Fibroblast of villous mesenchyme (primary cell): Measurements from ENCODE around the gene CABLES1. TPM values are rescaled to one million over a fixed set of nuclear protein-coding genes. Genes with fewer than 3 reads are reported as not detected.

ENCODE experiments used
- DNase-seq: peaks from one replicate; pipeline ENCODE4 v3.0.0-alpha.2; 2010; ENCODE audit warnings: low read depth
- H3K4me3 ChIP-seq: 2 replicates; pipeline ENCODE4 v1.5.1; 2011; ENCODE audit warnings: low read depth, mild to moderate bottlenecking, low read length
- total RNA-seq: library from RNA; depleted of rRNA; stranded (reverse); fragments of >200 nt; gene quantifications from 2 replicates; pipeline ENCODE4 v1.2.3, GENCODE V29; 2012
- TF ChIP-seq, protein P1 (sequence below): IDR thresholded peaks from 2 replicates; pipeline ENCODE4 v1.5.1; 2012; ENCODE audit warnings: low read depth, mild to moderate bottlenecking, low read length; ENCODE audit not compliant: insufficient read depth

CABLES1 gene
- total RNA-seq, 1 donor, result 0.43 TPM

DNA sequence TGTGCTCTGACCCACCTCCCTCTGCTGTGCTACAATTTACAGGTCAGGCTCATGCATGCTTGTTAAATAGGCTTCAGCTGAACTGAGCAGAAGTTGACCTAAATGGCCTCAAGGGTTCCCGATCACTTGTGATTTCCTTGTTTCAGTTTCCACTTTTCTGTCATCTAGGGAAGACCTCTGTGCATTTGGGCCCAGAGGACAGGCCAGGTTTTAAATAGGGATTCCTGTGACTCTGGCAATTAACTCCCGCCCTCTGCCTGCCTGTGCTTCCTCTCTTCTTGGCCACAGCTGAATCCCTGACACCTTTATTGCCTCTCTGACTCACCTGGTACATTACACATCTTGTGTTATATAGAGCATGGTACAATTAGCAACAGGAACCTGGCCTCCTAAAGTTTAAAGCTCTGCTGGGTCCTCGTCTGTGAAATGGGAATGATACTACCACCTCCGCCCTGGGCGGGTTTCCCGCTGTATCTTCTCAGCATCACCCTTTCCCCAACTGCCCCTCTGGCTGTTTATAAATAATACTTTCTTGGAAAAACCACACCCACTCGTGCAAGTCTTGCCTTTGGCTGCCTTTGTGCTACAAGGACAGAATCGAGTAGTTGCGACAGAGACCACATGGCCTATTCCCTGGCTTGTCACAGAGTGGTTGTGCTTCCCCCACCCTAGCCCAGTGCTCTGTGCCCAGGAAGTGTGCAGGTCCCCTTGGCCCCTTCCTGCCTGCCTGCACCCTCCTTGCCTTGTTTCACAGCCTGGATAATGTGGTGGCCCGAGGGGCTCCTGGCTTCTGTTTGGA, 7.9 kb downstream of the CABLES1 start:
- TF ChIP-seq, protein P1, sequence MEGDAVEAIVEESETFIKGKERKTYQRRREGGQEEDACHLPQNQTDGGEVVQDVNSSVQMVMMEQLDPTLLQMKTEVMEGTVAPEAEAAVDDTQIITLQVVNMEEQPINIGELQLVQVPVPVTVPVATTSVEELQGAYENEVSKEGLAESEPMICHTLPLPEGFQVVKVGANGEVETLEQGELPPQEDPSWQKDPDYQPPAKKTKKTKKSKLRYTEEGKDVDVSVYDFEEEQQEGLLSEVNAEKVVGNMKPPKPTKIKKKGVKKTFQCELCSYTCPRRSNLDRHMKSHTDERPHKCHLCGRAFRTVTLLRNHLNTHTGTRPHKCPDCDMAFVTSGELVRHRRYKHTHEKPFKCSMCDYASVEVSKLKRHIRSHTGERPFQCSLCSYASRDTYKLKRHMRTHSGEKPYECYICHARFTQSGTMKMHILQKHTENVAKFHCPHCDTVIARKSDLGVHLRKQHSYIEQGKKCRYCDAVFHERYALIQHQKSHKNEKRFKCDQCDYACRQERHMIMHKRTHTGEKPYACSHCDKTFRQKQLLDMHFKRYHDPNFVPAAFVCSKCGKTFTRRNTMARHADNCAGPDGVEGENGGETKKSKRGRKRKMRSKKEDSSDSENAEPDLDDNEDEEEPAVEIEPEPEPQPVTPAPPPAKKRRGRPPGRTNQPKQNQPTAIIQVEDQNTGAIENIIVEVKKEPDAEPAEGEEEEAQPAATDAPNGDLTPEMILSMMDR, result no peak
- peak; percentile 44 for DNase-seq

DNA sequence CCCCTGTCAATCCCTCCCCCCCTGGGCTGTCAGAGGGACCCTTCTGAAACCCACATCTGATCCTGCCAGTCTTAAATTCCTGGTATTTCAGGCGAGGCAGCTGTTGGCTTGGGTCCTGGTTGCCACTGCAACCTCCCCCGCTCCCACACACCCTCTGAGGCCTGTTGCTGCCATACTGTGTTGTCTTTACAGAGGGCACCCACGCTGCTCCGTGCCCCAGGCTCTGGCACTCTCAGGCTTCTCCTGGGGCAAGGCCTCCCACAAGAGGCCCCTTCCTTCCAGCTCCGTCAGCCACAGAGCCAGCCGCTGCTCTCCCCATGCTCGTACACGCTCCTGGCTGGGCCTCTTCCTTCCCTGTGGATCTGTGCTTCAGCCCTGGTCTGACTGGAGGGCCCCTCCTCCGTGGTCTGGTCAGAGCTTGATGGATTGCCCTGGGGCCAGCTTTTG, 8.6 kb downstream of the CABLES1 start:
- TF ChIP-seq, protein P1, result no peak
- no peak overlapping the region for H3K4me3 ChIP-seq
- DNase-seq, result no peak

More for the DNA sequence above, 7.9 kb downstream of the CABLES1 start:
- H3K4me3 ChIP-seq, result no peak overlapping the region

DNA sequence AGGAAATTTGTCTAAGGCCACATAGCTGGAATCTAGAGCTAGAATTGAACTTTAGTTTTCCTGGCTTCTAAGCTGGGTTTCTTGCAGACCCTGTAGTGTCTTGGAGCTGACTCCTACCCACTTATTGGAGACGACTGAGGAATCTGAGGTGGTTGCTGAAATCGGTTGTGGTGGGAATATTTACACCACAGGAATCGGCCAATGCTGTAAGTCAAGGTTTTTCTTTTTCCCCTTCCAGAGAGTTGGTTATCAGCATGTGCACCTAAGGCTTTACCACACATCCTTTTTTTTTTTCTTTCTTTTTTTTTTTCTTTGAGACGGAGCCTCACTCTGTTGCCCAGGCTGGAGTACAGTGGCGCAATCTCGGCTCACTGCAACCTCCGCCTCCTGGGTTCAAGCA, 9.4 kb downstream of the CABLES1 start:
- TF ChIP-seq, protein P1, result no peak
- H3K4me3 ChIP-seq, result no peak overlapping the region
- DNase-seq, result no peak

DNA sequence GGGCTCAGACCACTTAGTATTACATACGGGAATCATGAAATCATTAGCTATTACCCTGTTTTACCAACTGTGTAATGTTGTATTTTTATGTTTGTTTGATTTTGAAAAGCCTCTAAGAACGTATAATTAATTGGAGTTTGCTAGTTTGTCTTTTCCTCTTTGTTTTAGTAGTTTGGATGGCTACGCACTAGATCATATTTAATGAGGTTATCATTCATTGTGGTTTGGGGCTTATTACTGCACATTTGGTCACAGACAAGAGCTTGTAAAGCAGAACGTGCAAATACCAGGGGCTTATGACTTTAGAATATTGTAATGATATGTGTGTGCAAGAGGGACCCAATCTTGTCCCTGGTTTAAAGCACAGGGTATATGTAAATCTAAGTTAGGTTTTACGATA, 10.3 kb downstream of the CABLES1 start:
- H3K4me3 ChIP-seq, result no peak overlapping the region
- TF ChIP-seq, protein P1, result no peak
- DNase-seq, result no peak

DNA sequence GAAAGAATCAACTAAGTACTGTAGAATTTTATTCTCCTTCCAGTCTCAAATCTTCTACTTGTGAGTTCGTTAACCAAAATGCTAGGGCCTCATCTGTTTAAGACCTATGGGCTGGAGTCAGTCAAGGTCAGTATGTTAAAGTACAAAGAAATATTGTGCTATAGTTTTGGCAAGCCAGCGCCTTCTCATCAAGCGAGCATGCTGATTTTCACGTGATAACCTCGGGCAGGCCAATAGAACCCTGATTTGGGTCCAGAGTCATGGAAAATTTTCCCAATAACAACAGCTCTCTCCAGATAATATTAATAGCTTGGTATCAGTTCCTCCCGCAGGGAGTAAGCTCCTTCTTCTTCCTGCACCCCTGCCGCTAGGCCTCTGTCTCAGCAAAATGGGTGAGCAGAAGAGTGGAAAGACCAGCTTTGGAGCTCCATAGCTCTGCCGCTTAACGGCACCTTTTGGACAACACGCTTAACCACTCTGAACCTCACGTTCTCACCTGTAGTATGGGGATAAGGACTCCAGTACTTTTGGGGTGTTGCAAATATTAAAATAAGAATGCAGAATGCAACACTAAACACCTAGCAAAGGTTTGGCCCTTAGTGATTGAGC, 11.7 kb downstream of the CABLES1 start:
- TF ChIP-seq, protein P1, result no peak
- no peak for DNase-seq
- H3K4me3 ChIP-seq, result no peak overlapping the region

DNA sequence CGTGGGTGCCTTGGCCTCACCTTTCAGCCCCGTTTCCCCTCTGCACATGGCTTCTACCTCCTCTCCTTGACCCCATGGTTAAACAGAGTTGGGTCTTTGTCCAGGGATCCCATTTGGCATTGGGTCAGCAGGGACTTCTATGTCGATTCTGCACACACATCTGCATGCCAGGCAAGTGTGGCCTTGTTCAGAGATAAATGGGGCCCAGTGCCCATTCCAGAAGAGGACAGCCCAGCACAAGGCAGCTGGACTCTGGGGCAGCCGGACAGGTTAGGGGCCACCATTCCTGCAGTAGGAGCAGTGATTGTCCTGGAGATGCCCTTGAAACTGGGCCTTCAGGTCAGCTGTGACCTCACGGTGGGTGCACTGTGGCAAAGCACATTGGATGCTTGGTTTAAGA, 13.1 kb downstream of the CABLES1 start:
- H3K4me3 ChIP-seq, result no peak overlapping the region
- DNase-seq, result no peak
- TF ChIP-seq, protein P1, result no peak
